Subcutaneous abdominal adipose tissue (tissue), 5 donors: ENCODE data around the gene NIPAL1.
"Not testable (repeated sequence)": the region's sequence is repeated elsewhere in the genome, so short reads cannot be mapped to it uniquely, and the experiment has no call there.

Experiments
- H3K27ac ChIP-seq: one replicate; pipeline ENCODE4 v1.7.0; 2013; ENCODE audit warnings: low read depth, mild to moderate bottlenecking, inconsistent platforms, low read length, moderate library complexity
- H3K27me3 ChIP-seq, 5 donors: one replicate each; pipeline ENCODE4 v1.7.0; 2013; ENCODE audit warnings: low read length in 5 of 5, inconsistent platforms in 1 of 5; ENCODE audit not compliant: control insufficient read depth in 5 of 5, insufficient read depth in 4 of 5
- H3K36me3 ChIP-seq, 5 donors: one replicate each; pipeline ENCODE4 v1.7.0; 2013; ENCODE audit warnings: low read length in 5 of 5; ENCODE audit not compliant: control insufficient read depth in 5 of 5, insufficient read depth in 5 of 5
- H3K4me1 ChIP-seq, 5 donors: one replicate each; pipeline ENCODE4 v1.7.0; 2013; ENCODE audit warnings: low read length in 5 of 5, mild to moderate bottlenecking in 3 of 5, moderate library complexity in 1 of 5; ENCODE audit not compliant: control insufficient read depth in 5 of 5, insufficient read depth in 5 of 5
- H3K4me3 ChIP-seq, 5 donors: one replicate each; pipeline ENCODE4 v1.7.0; 2013; ENCODE audit warnings: low read length in 5 of 5, low read depth in 1 of 5
- H3K9ac ChIP-seq, 5 donors: one replicate each; pipeline ENCODE4 v1.7.0; 2013; ENCODE audit warnings: low read length in 5 of 5, mild to moderate bottlenecking in 4 of 5, moderate library complexity in 3 of 5
- H3K9me3 ChIP-seq, 5 donors: one replicate each; pipeline ENCODE4 v1.7.0; 2013; ENCODE audit warnings: low read length in 5 of 5; ENCODE audit not compliant: control insufficient read depth in 5 of 5
- donor health status: healthy.
- donor health status: healthy.
- donor health status: healthy.
- donor health status: healthy.
- donor health status: healthy.

The NIPAL1 gene

GRCh38 chr4:48005781-48006180 lies 10.8 kb upstream of the NIPAL1 start:
- H3K9ac ChIP-seq: no peak overlapping the region
- no peaks in the 10 kb centered on the region for H3K27me3 ChIP-seq
- no peaks in the 10 kb centered on the region for H3K36me3 ChIP-seq
- peaks cover 0 to 12% (median 3%) of the 10 kb centered on the region in 5 donors for H3K9me3 ChIP-seq
- H3K4me3 ChIP-seq: no peak overlapping the region
- no peak overlapping the region for H3K27ac ChIP-seq
- no peaks in the 10 kb centered on the region for H3K4me1 ChIP-seq

DNA sequence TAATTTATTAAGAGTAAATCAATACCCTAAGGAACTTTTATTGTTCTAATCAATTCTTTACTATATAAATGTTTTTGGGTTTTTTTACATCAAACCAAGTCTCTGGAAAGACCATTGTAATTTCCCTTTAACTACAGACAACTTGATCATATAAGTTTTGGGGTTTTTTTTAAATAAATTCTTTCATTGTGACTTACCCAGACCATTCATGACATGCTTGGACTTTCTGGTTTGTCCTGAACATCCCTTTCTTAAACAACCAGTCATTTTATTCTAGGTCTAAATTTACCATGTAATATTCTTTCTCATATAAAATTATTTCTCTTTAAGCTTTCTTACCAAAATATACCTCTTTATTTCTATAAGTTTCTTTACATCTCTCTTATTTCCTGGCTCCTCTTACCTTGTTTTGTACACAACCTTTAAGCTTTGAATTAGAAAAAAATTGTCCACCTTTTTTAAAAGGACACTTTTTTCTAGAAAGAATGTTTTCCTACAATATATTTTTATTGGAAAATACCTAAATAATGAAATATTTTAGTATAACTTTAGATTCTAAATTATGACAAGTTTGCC lies 8.5 kb upstream of the NIPAL1 start:
- Histone ChIP-seq H3K9ac (no peak overlapping the region), H3K36me3 (no peaks in the 10 kb centered on the region), H3K4me3 (no peak overlapping the region), H3K4me1 (no peaks in the 10 kb centered on the region), H3K27me3 (no peaks in the 10 kb centered on the region), H3K9me3 (peaks cover 0 to 12% (median 3%) of the 10 kb centered on the region in 5 donors), H3K27ac (no peak overlapping the region)

DNA sequence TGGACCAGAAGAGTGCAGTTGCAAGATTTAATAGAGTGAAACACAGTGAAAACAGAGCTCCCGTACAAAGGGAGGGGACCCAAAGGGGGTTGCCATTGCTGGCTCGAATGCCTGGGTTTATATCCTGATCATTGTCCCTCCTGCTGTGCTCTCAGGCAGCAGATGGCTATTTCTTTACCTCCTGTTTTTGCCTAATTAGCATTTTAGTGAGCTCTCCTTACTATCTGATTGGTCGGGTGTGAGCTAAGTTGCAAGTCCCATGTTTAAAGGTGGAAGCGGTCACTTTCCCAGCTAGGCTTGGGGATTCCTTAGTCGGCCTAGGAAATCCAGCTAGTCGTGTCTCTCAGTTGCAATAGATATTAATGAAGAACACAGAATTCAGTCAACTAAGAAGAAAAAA lies 5.7 kb upstream of the NIPAL1 start:
- not testable (repeated sequence) for H3K27me3 ChIP-seq, H3K4me1 ChIP-seq, H3K4me3 ChIP-seq, H3K9ac ChIP-seq, H3K27ac ChIP-seq, H3K36me3 ChIP-seq
- peaks cover 0 to 12% (median 3%) of the 10 kb centered on the region in 5 donors for H3K9me3 ChIP-seq

GRCh38 chr4:48011722-48012121 lies 4.8 kb upstream of the NIPAL1 start:
- Histone ChIP-seq H3K27me3 (no peaks in the 10 kb centered on the region), H3K4me3 (no peak overlapping the region), H3K4me1 (peaks cover 0 to 10% (median 9%) of the 10 kb centered on the region in 5 donors), H3K9ac (no peak overlapping the region), H3K27ac (no peak overlapping the region), H3K36me3 (no peaks in the 10 kb centered on the region), H3K9me3 (peaks cover 0 to 12% (median 3%) of the 10 kb centered on the region in 5 donors)

GRCh38 chr4:48012824-48013223 lies 3.7 kb upstream of the NIPAL1 start:
- no peak overlapping the region for H3K27ac ChIP-seq
- H3K9ac ChIP-seq: no peak overlapping the region
- H3K4me3 ChIP-seq: peak overlapping the region in 3 of 5 donors; percentile 14 to 42 (median 16)
- peaks cover 3 to 19% (median 18%) of the 10 kb centered on the region in 5 donors for H3K4me1 ChIP-seq
- H3K27me3 ChIP-seq: peaks cover 0 to 7% (median 0%) of the 10 kb centered on the region in 5 donors
- no peaks in the 10 kb centered on the region for H3K36me3 ChIP-seq
- peaks cover 0 to 6% (median 0%) of the 10 kb centered on the region in 5 donors for H3K9me3 ChIP-seq

DNA sequence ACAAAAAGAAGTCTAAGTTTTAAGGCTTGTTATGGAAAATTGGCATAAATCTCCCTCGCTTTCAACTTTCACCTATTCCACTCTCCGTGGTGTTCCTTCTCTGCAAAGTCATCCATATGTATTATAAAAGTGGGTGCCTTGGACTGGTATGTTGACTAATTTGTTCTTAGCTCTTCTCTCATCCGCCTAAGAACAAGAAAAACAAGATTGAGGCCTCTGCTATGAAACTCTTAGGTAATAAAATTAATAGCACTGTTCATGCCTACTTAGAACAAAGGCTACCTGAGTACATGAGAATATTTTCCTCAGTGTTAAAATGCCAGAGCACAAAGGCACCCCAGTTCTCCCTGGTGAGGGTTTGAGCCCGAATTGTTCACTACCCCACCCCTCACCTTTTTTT lies 1.4 kb upstream of the NIPAL1 start:
- Histone ChIP-seq H3K36me3 (no peaks in the 10 kb centered on the region), H3K27me3 (peaks cover 0 to 7% (median 0%) of the 10 kb centered on the region in 5 donors), H3K9ac (no peak overlapping the region), H3K27ac (no peak overlapping the region), H3K4me3 (no peak overlapping the region), H3K9me3 (no peaks in the 10 kb centered on the region), H3K4me1 (peaks cover 3 to 19% (median 18%) of the 10 kb centered on the region in 5 donors)

GRCh38 chr4:48015678-48016077 lies 894 bp upstream of the NIPAL1 start:
- peaks cover 0 to 7% (median 0%) of the 10 kb centered on the region in 5 donors for H3K27me3 ChIP-seq
- H3K4me1 ChIP-seq: peaks cover 3 to 19% (median 18%) of the 10 kb centered on the region in 5 donors
- H3K9ac ChIP-seq: peak overlapping the region in 3 of 5 donors; percentile 43 to 82 (median 61)
- H3K4me3 ChIP-seq: peak overlapping the region in 4 of 5 donors; percentile 65 to 90 (median 74)
- H3K9me3 ChIP-seq: no peaks in the 10 kb centered on the region
- no peaks in the 10 kb centered on the region for H3K36me3 ChIP-seq
- H3K27ac ChIP-seq: no peak overlapping the region

GRCh38 chr4:48017108-48017571 lies 568 bp downstream of the NIPAL1 start:
- Histone ChIP-seq H3K4me1 (peaks cover 3 to 23% (median 18%) of the 10 kb centered on the region in 5 donors), H3K9ac (peak overlapping the region; percentile 48 to 82 (median 61)), H3K9me3 (no peaks in the 10 kb centered on the region), H3K27ac (no peak overlapping the region), H3K4me3 (peak overlapping the region; percentile 65 to 90 (median 74)), H3K36me3 (no peaks in the 10 kb centered on the region), H3K27me3 (peaks cover 0 to 7% (median 0%) of the 10 kb centered on the region in 5 donors)

DNA sequence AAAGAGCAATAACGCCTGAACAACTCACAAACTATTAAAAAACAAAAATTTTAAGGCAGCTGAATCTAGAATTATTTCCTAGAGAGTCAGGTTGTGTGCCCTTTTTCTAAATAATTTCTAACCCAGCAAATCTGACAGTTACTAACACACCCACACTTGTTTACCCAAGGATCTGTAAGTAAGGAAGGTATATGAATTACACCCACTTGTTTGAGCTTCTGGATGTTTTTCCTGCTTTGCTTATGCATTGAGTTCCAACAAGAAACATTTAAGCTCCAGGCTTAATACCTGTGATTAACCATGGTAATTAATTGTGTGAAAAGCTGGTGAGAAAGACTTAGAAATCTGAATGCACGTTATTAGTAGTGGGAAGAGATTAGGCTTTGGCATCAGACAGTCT lies 1.5 kb downstream of the NIPAL1 start:
- Histone ChIP-seq H3K9me3 (no peaks in the 10 kb centered on the region), H3K36me3 (no peaks in the 10 kb centered on the region), H3K4me3 (no peak overlapping the region), H3K4me1 (peaks cover 3 to 23% (median 18%) of the 10 kb centered on the region in 5 donors), H3K27ac (no peak overlapping the region), H3K9ac (no peak overlapping the region), H3K27me3 (peaks cover 0 to 7% (median 0%) of the 10 kb centered on the region in 5 donors)

DNA sequence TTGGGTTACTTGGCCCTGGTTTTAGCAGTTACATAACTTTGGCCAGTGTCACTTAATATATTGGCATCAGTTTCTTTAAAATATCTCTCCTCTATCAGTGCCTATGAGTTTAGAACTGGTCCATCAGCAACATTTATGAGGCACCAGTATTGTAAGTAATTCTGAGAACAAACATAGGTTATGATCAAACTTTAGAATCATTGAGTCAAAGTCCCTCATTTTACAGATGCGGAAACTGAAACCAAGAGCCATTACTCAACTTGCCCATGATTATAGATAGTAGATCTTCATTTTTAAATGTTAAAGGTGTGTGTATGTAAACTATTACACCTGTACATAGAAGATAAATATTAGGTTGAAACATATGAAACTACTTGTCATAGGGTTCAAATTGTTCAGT lies 4.5 kb downstream of the NIPAL1 start:
- Histone ChIP-seq H3K4me1 (peaks cover 3 to 19% (median 15%) of the 10 kb centered on the region in 5 donors), H3K27me3 (peaks cover 0 to 7% (median 0%) of the 10 kb centered on the region in 5 donors), H3K36me3 (no peaks in the 10 kb centered on the region), H3K4me3 (no peak overlapping the region), H3K27ac (no peak overlapping the region), H3K9me3 (no peaks in the 10 kb centered on the region), H3K9ac (no peak overlapping the region)
